PC-3 (cell line): ENCODE data around the gene NFE2L1. TPM values are rescaled to one million over a fixed set of nuclear protein-coding genes. Genes with fewer than 3 reads are reported as not detected.

ENCODE experiments used
- ATAC-seq: fragments of 200-7000 bp; cut with Tn5 transposase; 2 replicates; pipeline ENCODE4 v1.9.1; 2020; ENCODE audit warnings: mild to moderate bottlenecking, moderate library complexity
- BruUV-seq: library from RNA; stranded (reverse); fragments of 400-500 nt; replicated peaks from 2 replicates; lab custom pipeline; 2021; lab: Mats Ljungman, UMichigan
- CTCF ChIA-PET: fragments of 300-600 bp; sonication (Branson Sonifier 250); formaldehyde crosslinking; loops from one replicate; lab custom pipeline; 2022; ENCODE audit warnings: antibody characterized with exemption; lab: Charles Lee
- POLR2A ChIA-PET: fragments of 300-600 bp; sonication (Branson Sonifier 250); formaldehyde crosslinking; loops from one replicate; lab custom pipeline; 2022; ENCODE audit warnings: antibody characterized with exemption; ENCODE audit not compliant: unreplicated experiment; lab: Charles Lee
- DNase-seq: peaks from one replicate; pipeline ENCODE4 v3.0.0-alpha.2; 2015
- H2AFZ ChIP-seq: fragments of 300-600 bp; sonication (generic); 2 replicates; pipeline ENCODE4 v1.6.0; 2016; ENCODE audit warnings: antibody characterized with exemption, low read length
- H3F3A ChIP-seq: fragments of 300-600 bp; sonication (generic); one replicate; pipeline ENCODE4 v1.6.0; 2017; ENCODE audit warnings: antibody characterized with exemption, low read length, control low read depth, mild to moderate bottlenecking; ENCODE audit not compliant: unreplicated experiment
- H3K27ac ChIP-seq: fragments of 300-600 bp; sonication (generic); 2 replicates; pipeline ENCODE4 v1.5.1; 2016; ENCODE audit warnings: mild to moderate bottlenecking, low read length
- H3K27me3 ChIP-seq: fragments of 300-600 bp; sonication (generic); 2 replicates; pipeline ENCODE4 v1.6.1; 2016; ENCODE audit warnings: low read length, mixed read lengths
- H3K36me3 ChIP-seq: fragments of 300-600 bp; sonication (generic); 2 replicates; pipeline ENCODE4 v1.6.1; 2016; ENCODE audit warnings: low read depth, mixed run types, low read length, mixed read lengths
- H3K4me1 ChIP-seq: fragments of 300-600 bp; sonication (generic); 2 replicates; pipeline ENCODE4 v1.5.1; 2016; ENCODE audit warnings: low read length; ENCODE audit not compliant: insufficient read depth
- H3K4me2 ChIP-seq: fragments of 300-600 bp; sonication (generic); 2 replicates; pipeline ENCODE4 v1.6.0; 2016; ENCODE audit warnings: low read length
- H3K4me3 ChIP-seq: fragments of 300-600 bp; sonication (generic); 2 replicates; pipeline ENCODE4 v1.5.1; 2016; ENCODE audit warnings: mild to moderate bottlenecking, low read length, mixed read lengths
- H3K79me2 ChIP-seq: fragments of 300-600 bp; sonication (generic); 2 replicates; pipeline ENCODE4 v1.6.1; 2017; ENCODE audit warnings: low read length, mixed read lengths
- H3K9ac ChIP-seq: fragments of 300-600 bp; sonication (generic); 2 replicates; pipeline ENCODE4 v1.6.0; 2016; ENCODE audit warnings: mild to moderate bottlenecking, low read length
- H3K9me2 ChIP-seq: fragments of 300-600 bp; sonication (generic); replicated peaks from 2 replicates; pipeline ENCODE4 v1.6.1; 2016; ENCODE audit warnings: mixed run types, low read length, mixed read lengths
- H3K9me3 ChIP-seq: fragments of 300-600 bp; sonication (generic); 2 replicates; pipeline ENCODE4 v1.6.1; 2016; ENCODE audit warnings: low read length, mixed read lengths
- H4K20me1 ChIP-seq: fragments of 300-600 bp; sonication (generic); 2 replicates; pipeline ENCODE4 v1.6.1; 2016; ENCODE audit warnings: low read length, mixed read lengths
- CTCF ChIP-seq: fragments of 300-600 bp; sonication (generic); conservative IDR thresholded peaks from 2 replicates; pipeline ENCODE4 v1.5.1; 2017; ENCODE audit warnings: antibody characterized with exemption, low read depth, mild to moderate bottlenecking, low read length
- EZH2 ChIP-seq: fragments of 300-600 bp; sonication (generic); IDR thresholded peaks from one replicate; pipeline ENCODE4 v1.6.1; 2017; ENCODE audit warnings: antibody characterized with exemption, mild to moderate bottlenecking, low read length; ENCODE audit not compliant: unreplicated experiment
- EZH2phosphoT487 ChIP-seq: fragments of 300-600 bp; sonication (generic); IDR thresholded peaks from 2 replicates; pipeline ENCODE4 v1.6.1; 2018; ENCODE audit warnings: mild to moderate bottlenecking, antibody characterized with exemption, low read length, borderline replicate concordance
- intact Hi-C: fragments of 100-400 bp; cut with micrococcal nuclease; formaldehyde crosslinking; loops from 2 replicates; pipeline ENCODE4 v1.9.0; 2023
- total RNA-seq: library from RNA; depleted of rRNA; stranded (reverse); fragments of >200 nt; gene quantifications from 2 replicates; pipeline ENCODE4 v1.2.3, GENCODE V29; 2014

Gene NFE2L1
- total RNA-seq, 1 experiment from 2014 or later = 45.1 TPM

GRCh38 chr17:48062273-48062672, 14.1 kb downstream of the NFE2L1 start:
- H3K36me3 ChIP-seq = peaks cover 80% of the 10 kb centered on the region
- POLR2A ChIA-PET = no interaction called here
- H3K4me1 ChIP-seq = no peaks in the 10 kb centered on the region
- CTCF ChIA-PET = interaction anchor here (1.2 kb wide), 1 partner anchor 17 kb away, joined by 8 read pairs; no protein-coding TSS in a partner anchor
- intact Hi-C loops = no loop called here
- H3K79me2 ChIP-seq = no peaks in the 10 kb centered on the region
- no peak overlapping the region for H3K4me2 ChIP-seq
- H4K20me1 ChIP-seq = 0 out of 2 replicates have a peak, but pooled peaks cover 3% of the 10 kb centered on the region
- no peak overlapping the region for H3K9ac ChIP-seq
- DNase-seq (no peak), ATAC-seq (no peak)
- no peaks in the 10 kb centered on the region for H3K9me3 ChIP-seq
- no peak overlapping the region for H3K27ac ChIP-seq
- no peaks in the 10 kb centered on the region for H3K9me2 ChIP-seq
- TF ChIP-seq EZH2 (no peak), EZH2phosphoT487 (no peak), CTCF (no peak)
- peaks cover 7% of the 10 kb centered on the region for H3F3A ChIP-seq
- no peak overlapping the region for H3K4me3 ChIP-seq
- no peak overlapping the region for H2AFZ ChIP-seq
- no TSS peak for BruUV-seq
- no peaks in the 10 kb centered on the region for H3K27me3 ChIP-seq

GRCh38 chr17:48064638-48065037, 16.5 kb downstream of the NFE2L1 start:
- no peak overlapping the region for H3K27ac ChIP-seq
- no peaks in the 10 kb centered on the region for H3K9me3 ChIP-seq
- no peak for ATAC-seq
- no peaks in the 10 kb centered on the region for H3K9me2 ChIP-seq
- H3K9ac ChIP-seq = no peak overlapping the region
- no peak overlapping the region for H2AFZ ChIP-seq
- H3K4me3 ChIP-seq = no peak overlapping the region
- peaks cover 5% of the 10 kb centered on the region; the same call in 1 of the 2 replicates for H3K4me1 ChIP-seq
- H4K20me1 ChIP-seq = 0 out of 2 replicates have a peak, but pooled peaks cover 3% of the 10 kb centered on the region
- H3K36me3 ChIP-seq = peaks cover 69% of the 10 kb centered on the region
- no peaks in the 10 kb centered on the region for H3K79me2 ChIP-seq
- CTCF ChIA-PET = interaction anchor here (0.7 kb wide), 1 partner anchor 19 kb away, joined by 3 read pairs; no protein-coding TSS in a partner anchor
- BruUV-seq = no TSS peak
- TF ChIP-seq CTCF = no peak
- no peak for TF ChIP-seq EZH2
- TF ChIP-seq EZH2phosphoT487 = no peak
- H3F3A ChIP-seq = peaks cover 7% of the 10 kb centered on the region
- no peak for DNase-seq
- H3K27me3 ChIP-seq = no peaks in the 10 kb centered on the region
- intact Hi-C loops = no loop called here
- POLR2A ChIA-PET = no interaction called here
- no peak overlapping the region for H3K4me2 ChIP-seq

GRCh38 chr17:48066192-48066591, 18.0 kb downstream of the NFE2L1 start:
- Histone ChIP-seq H3K27me3 (no peaks in the 10 kb centered on the region), H3K9me3 (no peaks in the 10 kb centered on the region), H2AFZ (no peak overlapping the region), H4K20me1 (no peaks in the 10 kb centered on the region), H3K4me2 (no peak overlapping the region), H3K9me2 (no peaks in the 10 kb centered on the region), H3K79me2 (no peaks in the 10 kb centered on the region), H3K9ac (no peak overlapping the region), H3K27ac (no peak overlapping the region), H3K36me3 (peaks cover 67% of the 10 kb centered on the region), H3K4me1 (peaks cover 5% of the 10 kb centered on the region; the same call in 1 of the 2 replicates), H3F3A (peaks cover 7% of the 10 kb centered on the region), H3K4me3 (no peak overlapping the region)
- ATAC-seq (no peak), DNase-seq (no peak)
- TF ChIP-seq CTCF (no peak), EZH2 (no peak), EZH2phosphoT487 (no peak)
- BruUV-seq = no TSS peak
- intact Hi-C loops = no loop called here
- ChIA-PET POLR2A (no interaction called here), CTCF (interaction anchor here (0.6 to 0.7 kb wide), 2 partner anchors 14 to 40 kb away, joined by 3 to 5 read pairs; no protein-coding TSS in a partner anchor)
